Fibroblast of the aortic adventitia (primary cell): ENCODE data around the gene PIP4K2A. TPM values are rescaled to one million over a fixed set of nuclear protein-coding genes. Genes with fewer than 3 reads are reported as not detected.

ENCODE experiments used
- DNase-seq: peaks from one replicate; pipeline ENCODE4 v3.0.0-alpha.2; 2010; ENCODE audit warnings: low read depth
- H3K4me3 ChIP-seq: 2 replicates; pipeline ENCODE4 v1.5.1; 2011; ENCODE audit warnings: low read depth, mild to moderate bottlenecking, control low read depth, low read length, moderate library complexity
- total RNA-seq: library from RNA; depleted of rRNA; stranded (reverse); fragments of >200 nt; gene quantifications from 2 replicates; pipeline ENCODE4 v1.2.3, GENCODE V29; 2012; ENCODE audit warnings: low replicate concordance
- TF ChIP-seq, protein P1 (sequence below): IDR thresholded peaks from 2 replicates; pipeline ENCODE4 v1.5.1; 2011; ENCODE audit warnings: mild to moderate bottlenecking, low read length, control low read depth, inconsistent platforms; ENCODE audit not compliant: insufficient read depth

The PIP4K2A gene
- total RNA-seq, 1 donor: 52.2 TPM

DNA sequence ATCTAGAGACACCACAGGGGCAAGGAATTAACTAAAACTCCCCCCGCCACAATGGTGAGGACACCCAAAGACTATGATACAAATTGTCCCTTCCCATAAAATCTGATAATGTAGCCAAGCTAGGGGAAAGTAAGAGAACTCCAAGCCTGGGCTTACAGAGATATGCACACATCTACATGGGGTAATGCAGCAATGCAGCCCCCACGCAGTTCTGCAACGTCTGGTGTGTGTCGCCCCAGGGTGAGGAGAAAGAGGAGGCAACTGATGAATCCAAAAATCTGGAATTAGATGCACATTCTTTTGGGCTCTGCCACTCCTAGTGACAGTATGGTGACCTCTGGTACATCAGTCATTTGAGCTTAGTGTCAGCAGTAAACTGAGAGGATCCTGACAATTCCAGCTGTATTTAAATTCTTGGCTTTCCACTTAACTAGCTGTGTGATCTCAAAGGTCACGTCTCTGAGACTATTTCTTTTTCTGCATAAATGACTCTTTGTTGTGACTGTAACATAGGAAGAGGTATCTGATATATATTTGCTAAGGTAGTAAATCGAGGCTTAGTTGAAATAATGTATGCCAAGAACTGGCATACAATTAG lies 51.5 kb downstream of the PIP4K2A start:
- TF ChIP-seq, protein P1, sequence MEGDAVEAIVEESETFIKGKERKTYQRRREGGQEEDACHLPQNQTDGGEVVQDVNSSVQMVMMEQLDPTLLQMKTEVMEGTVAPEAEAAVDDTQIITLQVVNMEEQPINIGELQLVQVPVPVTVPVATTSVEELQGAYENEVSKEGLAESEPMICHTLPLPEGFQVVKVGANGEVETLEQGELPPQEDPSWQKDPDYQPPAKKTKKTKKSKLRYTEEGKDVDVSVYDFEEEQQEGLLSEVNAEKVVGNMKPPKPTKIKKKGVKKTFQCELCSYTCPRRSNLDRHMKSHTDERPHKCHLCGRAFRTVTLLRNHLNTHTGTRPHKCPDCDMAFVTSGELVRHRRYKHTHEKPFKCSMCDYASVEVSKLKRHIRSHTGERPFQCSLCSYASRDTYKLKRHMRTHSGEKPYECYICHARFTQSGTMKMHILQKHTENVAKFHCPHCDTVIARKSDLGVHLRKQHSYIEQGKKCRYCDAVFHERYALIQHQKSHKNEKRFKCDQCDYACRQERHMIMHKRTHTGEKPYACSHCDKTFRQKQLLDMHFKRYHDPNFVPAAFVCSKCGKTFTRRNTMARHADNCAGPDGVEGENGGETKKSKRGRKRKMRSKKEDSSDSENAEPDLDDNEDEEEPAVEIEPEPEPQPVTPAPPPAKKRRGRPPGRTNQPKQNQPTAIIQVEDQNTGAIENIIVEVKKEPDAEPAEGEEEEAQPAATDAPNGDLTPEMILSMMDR: no peak
- DNase-seq: no peak
- H3K4me3 ChIP-seq: no peak overlapping the region

DNA sequence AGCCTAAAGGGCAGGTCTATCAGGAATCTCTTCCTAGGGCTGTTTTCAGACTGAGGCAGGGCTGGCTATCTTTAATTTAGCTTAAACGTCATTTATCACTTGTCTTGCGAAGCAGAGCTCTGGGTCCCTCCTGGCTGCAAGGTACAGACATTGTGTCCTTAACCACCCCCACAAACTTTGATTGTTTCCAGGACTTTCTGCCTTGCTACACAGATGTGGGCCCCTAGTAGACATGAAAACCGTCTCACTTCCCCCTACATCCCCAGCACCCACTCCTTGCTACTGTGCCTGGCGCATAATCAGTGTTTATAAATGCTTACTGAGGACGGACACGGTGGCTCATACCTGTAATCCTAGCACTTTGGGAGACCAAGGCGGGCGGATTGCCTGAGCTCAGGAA lies 54.5 kb downstream of the PIP4K2A start:
- no peak for DNase-seq
- TF ChIP-seq, protein P1: no peak
- H3K4me3 ChIP-seq: no peak overlapping the region

DNA sequence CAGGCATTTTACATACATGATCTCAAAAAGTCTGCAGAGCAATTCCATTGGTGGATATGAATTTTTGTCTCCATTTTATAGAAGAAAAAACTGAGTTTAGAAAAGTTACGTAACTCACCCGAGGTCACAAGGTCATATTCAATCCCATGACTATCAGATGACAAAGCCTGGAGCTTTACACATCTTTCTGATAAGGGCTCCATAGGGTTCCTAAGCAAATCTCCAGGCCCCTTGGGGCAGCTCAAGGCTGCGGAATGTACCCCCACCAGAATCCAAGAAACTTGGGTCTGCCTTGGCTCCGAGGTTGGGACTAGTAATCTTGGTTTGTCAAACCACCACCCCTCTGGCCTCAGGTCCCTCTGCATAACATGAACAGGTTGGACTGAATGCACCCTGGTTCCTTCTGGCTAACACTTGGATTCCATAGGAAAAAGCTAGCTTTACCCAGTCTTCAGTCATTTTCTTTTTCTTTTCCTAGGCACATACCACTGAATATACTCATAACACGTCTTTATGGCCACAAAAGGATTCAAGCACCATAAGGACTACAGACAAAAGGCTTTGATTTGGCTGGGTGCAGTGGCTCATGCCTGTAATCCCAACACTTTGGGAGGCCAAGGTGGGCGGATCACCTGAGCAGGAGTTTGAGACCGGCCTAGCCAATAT lies 55.5 kb downstream of the PIP4K2A start:
- peak; percentile 32 for DNase-seq
- no peak overlapping the region for H3K4me3 ChIP-seq
- TF ChIP-seq, protein P1: no peak

DNA sequence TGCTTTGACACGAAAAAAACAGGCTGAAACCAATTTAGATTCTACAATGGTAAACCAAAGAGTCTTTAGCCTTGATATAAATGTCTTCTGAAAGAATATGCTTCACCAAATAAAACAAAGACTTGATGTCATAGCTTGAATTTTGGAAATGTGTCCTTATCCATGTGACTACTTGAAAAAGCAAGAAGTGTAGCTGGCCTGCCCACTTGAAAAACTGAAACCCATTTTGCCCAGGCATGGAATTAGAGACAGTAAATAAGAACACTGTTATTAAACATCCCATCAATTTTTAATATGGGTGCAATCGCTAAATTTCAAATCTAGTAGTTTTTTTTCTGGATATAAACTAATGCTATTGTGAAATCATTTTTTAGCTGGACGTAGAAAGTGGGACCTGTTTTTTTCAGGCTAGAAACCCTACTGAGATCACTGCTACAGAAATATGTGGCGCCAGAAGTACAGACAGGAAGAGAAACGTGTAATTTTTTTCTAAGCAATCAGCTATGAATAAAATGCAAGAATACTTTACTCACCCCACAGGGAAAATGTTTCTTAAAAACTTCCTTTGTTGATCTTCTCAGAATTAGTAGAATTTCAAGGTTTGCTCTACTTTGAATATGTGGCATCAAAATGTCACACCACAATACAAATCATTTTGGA lies 56.7 kb downstream of the PIP4K2A start:
- TF ChIP-seq, protein P1: no peak
- peak; percentile 65 for DNase-seq

DNA sequence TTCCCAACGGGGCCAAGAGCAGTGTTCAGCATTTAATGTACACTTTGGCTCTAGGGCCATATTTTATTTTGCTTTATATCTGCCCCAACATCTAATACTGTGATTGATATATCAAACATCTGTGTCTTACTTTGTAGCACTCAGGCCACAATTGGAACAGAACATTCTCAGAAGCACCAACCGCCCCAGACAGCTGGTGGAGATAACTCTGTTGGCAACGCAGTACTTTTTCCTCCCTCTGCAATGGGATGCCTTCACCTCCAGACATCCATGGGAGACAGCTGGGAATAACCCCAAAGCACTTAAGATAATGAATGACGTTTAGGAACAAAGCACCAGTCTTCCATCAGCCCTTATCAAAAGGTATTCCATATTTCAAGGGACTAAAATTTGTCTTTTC lies 57.4 kb downstream of the PIP4K2A start:
- TF ChIP-seq, protein P1: no peak
- no peak for DNase-seq
- no peak overlapping the region for H3K4me3 ChIP-seq

More for the DNA sequence above, 56.7 kb downstream of the PIP4K2A start:
- H3K4me3 ChIP-seq: no peak overlapping the region

DNA sequence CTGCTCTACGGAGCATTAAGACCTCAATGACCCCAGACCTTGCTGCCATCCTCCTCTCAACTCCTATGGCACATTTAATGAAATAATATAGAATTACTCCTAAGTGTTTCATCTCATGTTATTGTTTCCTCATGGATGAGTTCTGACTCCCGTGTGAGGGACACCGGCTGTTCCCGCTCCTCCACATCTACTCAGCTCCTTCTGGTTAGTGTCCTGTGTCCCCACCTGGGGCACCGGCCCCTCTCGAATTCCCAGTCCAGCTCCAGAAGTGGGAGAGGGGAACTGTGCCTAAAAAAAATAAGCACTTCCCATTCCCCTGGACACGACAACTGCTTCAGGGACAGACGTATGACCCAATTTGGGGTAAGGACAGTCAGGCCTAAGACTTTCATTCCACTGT lies 58.3 kb downstream of the PIP4K2A start:
- TF ChIP-seq, protein P1: no peak
- no peak overlapping the region for H3K4me3 ChIP-seq
- no peak for DNase-seq
